Transverse colon (tissue), 4 donors: ENCODE results near the gene EVC.

Experiments
- POLR2A ChIP-seq: fragments of 450-650 bp; IDR thresholded peaks from one replicate; pipeline ENCODE4 v1.6.1; 2016; ENCODE audit warnings: antibody characterized with exemption, mild to moderate bottlenecking, moderate library complexity
- POLR2AphosphoS5 ChIP-seq, 3 donors: sonication (generic); formaldehyde crosslinking; IDR thresholded peaks; one replicate each; pipeline ENCODE4 v1.6.1; 2016; ENCODE audit warnings: antibody characterized with exemption in 3 of 3
- TF ChIP-seq, protein P1 (sequence below), 5 experiments: fragments of 200-600 bp in 3 of 5; fragments of 450-650 bp in 2 of 5; sonication (generic) in 3 of 5; IDR thresholded peaks; 1 replicate in 2 of 5; 2 replicates in 3 of 5; pipeline ENCODE4 v1.5.1; 2016 to 2017; ENCODE audit warnings: antibody characterized with exemption in 5 of 5, inconsistent platforms in 3 of 5, mild to moderate bottlenecking in 2 of 5, moderate library complexity in 1 of 5

DNA sequence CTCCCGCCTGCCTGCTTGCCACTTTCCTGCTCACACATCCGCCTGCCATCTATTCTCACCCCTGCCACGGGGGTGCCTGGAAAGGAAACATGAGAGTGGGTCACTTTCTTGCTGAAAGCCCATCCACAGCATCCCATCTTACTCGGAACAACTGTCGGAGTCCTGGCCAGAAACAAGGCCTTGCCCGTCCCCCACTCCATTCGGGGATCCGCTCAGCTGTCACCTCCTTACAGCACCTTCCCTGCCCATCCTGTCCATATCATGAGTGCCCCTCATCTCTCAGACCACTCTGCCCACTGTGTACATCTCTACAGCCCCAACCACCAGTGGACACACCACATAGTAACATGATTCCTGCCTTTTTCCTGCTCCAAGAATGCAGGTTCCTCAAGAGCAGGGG lies 9.0 kb upstream of the EVC start:
- TF ChIP-seq, protein P1, sequence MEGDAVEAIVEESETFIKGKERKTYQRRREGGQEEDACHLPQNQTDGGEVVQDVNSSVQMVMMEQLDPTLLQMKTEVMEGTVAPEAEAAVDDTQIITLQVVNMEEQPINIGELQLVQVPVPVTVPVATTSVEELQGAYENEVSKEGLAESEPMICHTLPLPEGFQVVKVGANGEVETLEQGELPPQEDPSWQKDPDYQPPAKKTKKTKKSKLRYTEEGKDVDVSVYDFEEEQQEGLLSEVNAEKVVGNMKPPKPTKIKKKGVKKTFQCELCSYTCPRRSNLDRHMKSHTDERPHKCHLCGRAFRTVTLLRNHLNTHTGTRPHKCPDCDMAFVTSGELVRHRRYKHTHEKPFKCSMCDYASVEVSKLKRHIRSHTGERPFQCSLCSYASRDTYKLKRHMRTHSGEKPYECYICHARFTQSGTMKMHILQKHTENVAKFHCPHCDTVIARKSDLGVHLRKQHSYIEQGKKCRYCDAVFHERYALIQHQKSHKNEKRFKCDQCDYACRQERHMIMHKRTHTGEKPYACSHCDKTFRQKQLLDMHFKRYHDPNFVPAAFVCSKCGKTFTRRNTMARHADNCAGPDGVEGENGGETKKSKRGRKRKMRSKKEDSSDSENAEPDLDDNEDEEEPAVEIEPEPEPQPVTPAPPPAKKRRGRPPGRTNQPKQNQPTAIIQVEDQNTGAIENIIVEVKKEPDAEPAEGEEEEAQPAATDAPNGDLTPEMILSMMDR (IDR thresholded peaks at IDR 0.05): no peak
- TF ChIP-seq POLR2AphosphoS5 (IDR thresholded peaks at IDR 0.05) (no peak), POLR2A (no peak)
